ENCODE data around the gene CYSLTR2. TPM values are rescaled to one million over a fixed set of nuclear protein-coding genes. Genes with fewer than 3 reads are reported as not detected.

The CYSLTR2 gene
- polyA plus RNA-seq, 1 donor (not counting 4 experiments of a cell fraction or from before 2014, with no cell fraction given): not detected

DNA sequence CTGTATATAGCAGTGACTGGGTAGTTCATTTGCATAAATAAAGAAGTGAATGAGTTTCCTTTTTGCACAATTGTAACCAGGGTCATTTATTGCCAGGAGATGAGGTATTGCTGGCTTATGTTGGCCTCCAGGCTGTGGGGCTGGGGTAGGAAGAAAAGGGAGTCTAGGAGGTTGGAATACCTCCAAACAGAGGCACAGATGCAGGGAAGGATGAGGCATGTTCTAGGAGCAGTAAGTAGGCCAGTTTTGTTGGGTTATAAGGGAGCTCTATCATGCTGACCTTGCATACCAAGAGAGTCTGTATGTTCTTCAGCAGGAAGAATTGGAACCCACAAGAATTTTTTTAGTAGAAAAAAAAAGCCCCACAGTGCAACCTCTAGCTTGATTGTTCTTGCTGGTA is 17.2 kb upstream of the CYSLTR2 start:
- dilution Hi-C loops (cut with MboI; ENCODE audit: extremely low pct_ligation_motif_present, low sequenced_read_pairs): no loop called here
- Histone ChIP-seq H2AFZ (ENCODE audit: control insufficient read depth, low read length) (no peak overlapping the region), H3K9me3 (ENCODE audit: control insufficient read depth, low read depth, low read length) (no peaks in the 10 kb centered on the region), H3K4me2 (ENCODE audit: control insufficient read depth, extremely low read depth, insufficient read depth, low read depth, low read length) (no peak overlapping the region), H3K9ac (ENCODE audit: control insufficient read depth, extremely low read depth, insufficient read depth, low read length) (no peak overlapping the region), H3K27ac (ENCODE audit: control insufficient read depth, insufficient read depth, low read length) (no peak overlapping the region), H3K79me2 (ENCODE audit: control insufficient read depth, insufficient read depth, low read length) (no peaks in the 10 kb centered on the region), H3K4me1 (ENCODE audit: control insufficient read depth, extremely low read depth, insufficient read depth, low read length) (no peaks in the 10 kb centered on the region), H3K9me1 (ENCODE audit: control insufficient read depth, extremely low read depth, insufficient read depth, low read length) (no peaks in the 10 kb centered on the region), H3K4me3 (ENCODE audit: control insufficient read depth in 2 of 3, extremely low read depth in 1 of 3, insufficient read depth in 2 of 3, low read depth in 1 of 3, low read length in 3 of 3) (no peak overlapping the region), H3K27me3 (ENCODE audit: control insufficient read depth, extremely low read depth, insufficient read depth, low read length) (no peaks in the 10 kb centered on the region), H4K20me1 (ENCODE audit: control insufficient read depth, extremely low read depth, insufficient read depth, low read length) (no peaks in the 10 kb centered on the region), H3K36me3 (ENCODE audit: control insufficient read depth in 2 of 2, extremely low read depth in 1 of 2, insufficient read depth in 2 of 2, low read length in 2 of 2) (no peaks in the 10 kb centered on the region)
- TF ChIP-seq, protein P1, sequence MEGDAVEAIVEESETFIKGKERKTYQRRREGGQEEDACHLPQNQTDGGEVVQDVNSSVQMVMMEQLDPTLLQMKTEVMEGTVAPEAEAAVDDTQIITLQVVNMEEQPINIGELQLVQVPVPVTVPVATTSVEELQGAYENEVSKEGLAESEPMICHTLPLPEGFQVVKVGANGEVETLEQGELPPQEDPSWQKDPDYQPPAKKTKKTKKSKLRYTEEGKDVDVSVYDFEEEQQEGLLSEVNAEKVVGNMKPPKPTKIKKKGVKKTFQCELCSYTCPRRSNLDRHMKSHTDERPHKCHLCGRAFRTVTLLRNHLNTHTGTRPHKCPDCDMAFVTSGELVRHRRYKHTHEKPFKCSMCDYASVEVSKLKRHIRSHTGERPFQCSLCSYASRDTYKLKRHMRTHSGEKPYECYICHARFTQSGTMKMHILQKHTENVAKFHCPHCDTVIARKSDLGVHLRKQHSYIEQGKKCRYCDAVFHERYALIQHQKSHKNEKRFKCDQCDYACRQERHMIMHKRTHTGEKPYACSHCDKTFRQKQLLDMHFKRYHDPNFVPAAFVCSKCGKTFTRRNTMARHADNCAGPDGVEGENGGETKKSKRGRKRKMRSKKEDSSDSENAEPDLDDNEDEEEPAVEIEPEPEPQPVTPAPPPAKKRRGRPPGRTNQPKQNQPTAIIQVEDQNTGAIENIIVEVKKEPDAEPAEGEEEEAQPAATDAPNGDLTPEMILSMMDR (optimal IDR thresholded peaks at IDR 0.05 in 1 of 3, IDR thresholded peaks at IDR 0.05 in 1 of 3, conservative IDR thresholded peaks at IDR 0.05 in 1 of 3; ENCODE audit: extremely low read depth in 1 of 3, insufficient read depth in 2 of 3, low read length in 3 of 3): no peak
- TF ChIP-seq EZH2 (IDR thresholded peaks at IDR 0.05; ENCODE audit: low read length): no peak
- FAIRE-seq (no peak), DNase-seq (ENCODE audit: low read depth, low spot score) (no peak)

DNA sequence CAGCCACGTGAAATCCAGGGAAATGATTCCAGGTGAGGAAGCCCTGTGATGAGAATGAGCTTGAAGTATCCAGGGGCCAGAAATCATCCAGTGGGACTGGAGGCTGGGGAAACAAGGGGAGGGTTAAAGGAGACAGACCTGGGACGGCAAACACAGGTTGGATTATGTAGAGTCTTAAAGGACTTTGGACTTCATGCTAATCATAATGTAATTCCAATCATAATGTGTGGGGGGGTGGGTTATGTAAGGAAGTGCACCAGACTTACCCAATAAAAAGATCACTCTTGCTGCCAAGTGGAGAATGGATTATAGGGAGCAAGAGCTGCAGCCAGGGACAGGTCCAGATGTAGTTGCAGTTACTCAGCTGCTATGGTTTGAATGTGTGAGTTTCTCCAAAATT is 16.1 kb upstream of the CYSLTR2 start:
- no peaks in the 10 kb centered on the region for H3K27me3 ChIP-seq (ENCODE audit: control insufficient read depth, extremely low read depth, insufficient read depth, low read length)
- H3K4me2 ChIP-seq (ENCODE audit: control insufficient read depth, extremely low read depth, insufficient read depth, low read depth, low read length): no peak overlapping the region
- H3K79me2 ChIP-seq (ENCODE audit: control insufficient read depth, insufficient read depth, low read length): no peaks in the 10 kb centered on the region
- no peaks in the 10 kb centered on the region for H3K36me3 ChIP-seq (ENCODE audit: control insufficient read depth in 2 of 2, extremely low read depth in 1 of 2, insufficient read depth in 2 of 2, low read length in 2 of 2)
- dilution Hi-C loops (cut with MboI; ENCODE audit: extremely low pct_ligation_motif_present, low sequenced_read_pairs): no loop called here
- no peaks in the 10 kb centered on the region for H3K9me1 ChIP-seq (ENCODE audit: control insufficient read depth, extremely low read depth, insufficient read depth, low read length)
- FAIRE-seq (no peak), DNase-seq (ENCODE audit: low read depth, low spot score) (no peak)
- TF ChIP-seq, protein P1 (optimal IDR thresholded peaks at IDR 0.05 in 1 of 3, IDR thresholded peaks at IDR 0.05 in 1 of 3, conservative IDR thresholded peaks at IDR 0.05 in 1 of 3; ENCODE audit: extremely low read depth in 1 of 3, insufficient read depth in 2 of 3, low read length in 3 of 3): no peak
- no peak for TF ChIP-seq EZH2 (IDR thresholded peaks at IDR 0.05; ENCODE audit: low read length)
- no peak overlapping the region for H2AFZ ChIP-seq (ENCODE audit: control insufficient read depth, low read length)
- H3K27ac ChIP-seq (ENCODE audit: control insufficient read depth, insufficient read depth, low read length): no peak overlapping the region
- H3K9me3 ChIP-seq (ENCODE audit: control insufficient read depth, low read depth, low read length): no peaks in the 10 kb centered on the region
- H3K4me3 ChIP-seq (ENCODE audit: control insufficient read depth in 2 of 3, extremely low read depth in 1 of 3, insufficient read depth in 2 of 3, low read depth in 1 of 3, low read length in 3 of 3): no peak overlapping the region
- H3K9ac ChIP-seq (ENCODE audit: control insufficient read depth, extremely low read depth, insufficient read depth, low read length): no peak overlapping the region
- H4K20me1 ChIP-seq (ENCODE audit: control insufficient read depth, extremely low read depth, insufficient read depth, low read length): no peaks in the 10 kb centered on the region
- H3K4me1 ChIP-seq (ENCODE audit: control insufficient read depth, extremely low read depth, insufficient read depth, low read length): no peaks in the 10 kb centered on the region
